ENCODE measurements around the gene HDAC4.

HDAC4 gene

DNA sequence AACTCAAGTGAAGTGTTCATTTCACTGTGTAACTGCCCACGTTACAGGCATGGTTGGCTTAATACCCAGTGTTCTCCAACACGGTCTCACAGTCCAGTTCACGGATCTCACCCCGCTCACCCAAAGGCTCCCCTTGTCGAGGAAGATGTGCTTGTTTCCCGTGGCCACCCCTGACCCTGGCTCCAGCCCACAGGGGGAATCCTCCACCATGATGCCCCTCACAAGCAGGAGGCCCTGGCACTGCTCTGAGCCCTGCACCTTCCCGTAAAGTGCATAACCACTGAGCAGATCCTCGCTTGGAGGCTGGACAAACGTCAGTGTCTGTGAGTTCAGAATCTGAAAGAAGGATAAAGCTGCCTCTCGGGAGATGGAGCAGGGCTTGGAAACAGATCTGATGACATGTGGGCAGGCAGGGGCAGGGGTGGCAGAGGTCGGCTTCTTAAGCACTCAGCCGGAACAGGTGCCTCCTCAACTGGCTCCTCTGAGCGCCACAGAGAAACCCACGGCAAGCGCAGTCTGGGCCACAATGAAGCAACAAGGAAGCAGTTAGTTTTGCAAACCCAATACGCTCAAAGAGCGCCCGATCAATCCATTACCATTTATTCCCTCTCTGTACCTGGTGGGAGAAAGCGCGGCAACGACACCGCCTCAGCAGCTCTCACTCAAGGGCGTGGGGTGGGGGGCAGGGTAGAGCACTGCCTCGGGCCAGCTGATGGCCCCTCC, 17.6 kb downstream of the HDAC4 start:
- DNase-seq = no peak

DNA sequence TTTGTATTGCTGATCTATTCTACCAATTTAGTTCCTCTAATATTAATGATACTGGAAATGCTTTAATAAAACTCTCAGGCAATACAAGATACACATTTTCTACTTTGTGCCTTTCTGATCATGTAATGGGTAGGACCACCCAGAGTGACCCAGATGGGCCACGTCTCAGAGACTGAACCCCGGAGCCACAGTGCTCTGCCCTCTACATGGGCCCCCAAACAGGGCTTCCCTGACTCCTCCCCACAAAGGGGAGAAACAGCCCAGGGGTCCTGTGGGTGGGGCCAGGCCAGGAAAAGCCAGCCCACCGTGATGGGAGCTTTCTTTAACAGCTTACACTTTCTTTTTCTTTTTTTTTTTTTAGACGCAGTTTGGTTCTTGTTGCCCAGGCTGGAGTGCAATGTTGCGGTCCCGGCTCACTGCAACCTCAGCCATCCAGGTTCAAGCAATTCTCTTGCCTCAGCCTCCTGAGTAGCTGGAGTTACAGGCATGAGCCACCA, 18.4 kb downstream of the HDAC4 start:
- DNase-seq = no peak

DNA sequence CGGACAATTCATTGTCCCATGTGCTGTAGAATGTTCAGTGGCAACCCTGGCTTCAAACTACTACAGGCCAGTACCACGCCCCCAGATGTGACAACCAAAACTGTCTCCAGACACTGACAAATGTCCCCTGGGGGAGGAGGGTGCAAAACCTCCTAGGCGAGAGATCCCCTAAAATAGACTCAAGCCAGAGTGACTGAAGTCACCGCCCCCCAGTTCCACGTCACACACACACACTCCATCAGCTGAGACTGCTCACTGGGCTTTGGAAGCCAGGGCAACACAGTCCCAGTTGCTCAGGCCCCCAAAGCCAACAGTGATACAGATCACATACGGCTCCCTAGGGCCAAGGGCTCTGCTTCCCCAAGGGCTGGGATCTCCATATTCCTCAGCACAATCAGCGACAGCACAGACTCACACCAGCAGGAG, 19.1 kb downstream of the HDAC4 start:
- DNase-seq = no peak

DNA sequence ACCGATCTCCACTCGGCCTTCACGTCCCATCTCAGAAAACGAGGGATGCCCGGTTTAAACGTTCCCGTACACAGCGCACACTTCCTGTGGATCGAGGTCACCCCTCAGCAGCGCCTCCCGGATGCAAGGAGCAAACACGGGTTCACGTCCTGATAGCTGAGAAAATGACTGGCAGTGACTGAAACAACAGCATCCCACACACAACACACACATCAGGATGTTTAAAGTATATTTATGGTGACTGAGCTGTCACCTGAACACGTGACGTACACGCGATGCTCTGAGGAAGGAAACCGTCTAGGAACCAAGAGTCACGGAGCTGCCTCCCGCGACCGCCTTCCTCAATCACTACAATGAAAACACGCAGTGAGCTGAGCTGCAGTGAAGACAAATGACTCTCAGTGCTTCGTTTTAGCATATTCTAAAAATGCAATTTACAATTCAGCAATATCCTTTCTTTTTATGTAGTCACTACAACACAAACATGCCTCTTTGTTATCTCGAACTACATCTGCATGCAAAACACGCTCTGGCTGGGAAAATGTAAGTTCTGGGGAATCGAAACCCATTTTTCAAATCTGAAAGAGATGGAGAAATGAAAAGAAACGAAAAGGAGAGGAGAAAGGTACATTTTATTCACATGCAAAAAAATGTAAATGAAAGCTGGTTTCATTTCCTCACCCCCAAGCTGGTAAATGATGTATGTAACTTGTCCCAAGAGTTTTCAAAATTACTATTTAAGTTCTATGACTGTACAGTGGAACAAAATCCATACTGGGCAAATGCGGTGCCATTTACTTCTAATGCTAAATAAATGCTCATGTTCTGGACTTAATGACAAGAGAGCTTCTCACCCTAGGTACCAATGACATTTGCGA, 19.8 kb downstream of the HDAC4 start:
- no peak for DNase-seq

GRCh38 chr2:239379641-239380170, 21.1 kb downstream of the HDAC4 start:
- no peak for DNase-seq

DNA sequence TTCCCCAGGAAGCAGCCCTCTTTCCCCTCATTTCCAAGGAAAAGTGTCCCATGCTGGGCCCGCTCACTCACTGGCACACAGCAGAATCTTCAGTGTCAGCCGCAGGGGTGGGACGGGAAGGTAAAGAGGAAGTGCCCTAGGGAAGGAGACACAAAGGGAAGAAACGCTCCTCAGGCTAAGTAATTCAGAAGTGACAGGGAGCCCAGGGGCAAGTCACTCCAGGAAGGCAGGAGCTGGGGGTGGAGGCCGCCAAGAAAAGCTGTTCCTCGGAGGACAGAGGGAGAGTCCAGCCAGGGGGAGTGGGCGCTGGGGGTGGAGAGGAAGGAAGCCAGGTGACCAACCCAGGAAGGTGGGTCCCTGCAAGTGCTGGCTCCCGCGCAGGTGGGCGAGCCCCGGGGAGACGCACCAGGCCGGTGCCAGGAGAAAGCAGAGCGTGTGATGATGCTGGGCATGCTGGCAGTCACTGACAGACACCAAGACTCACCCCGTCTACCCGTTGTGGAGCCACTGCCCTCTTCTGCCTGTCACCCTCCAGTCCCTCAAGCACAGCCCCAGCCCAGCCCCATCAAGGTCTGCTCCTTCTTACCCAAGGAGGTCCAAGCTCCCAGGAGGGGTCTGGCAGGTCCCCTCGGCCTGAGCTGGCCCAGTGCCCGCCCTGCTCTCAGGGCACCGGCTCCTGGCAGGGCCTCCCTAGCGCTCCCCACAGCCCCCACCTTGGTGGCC, 21.7 kb downstream of the HDAC4 start:
- DNase-seq = no peak

- DNase-seq = no peak
These were observed 22.6 kb downstream of the HDAC4 start for GRCh38 chr2:239378021-239378917.

DNA sequence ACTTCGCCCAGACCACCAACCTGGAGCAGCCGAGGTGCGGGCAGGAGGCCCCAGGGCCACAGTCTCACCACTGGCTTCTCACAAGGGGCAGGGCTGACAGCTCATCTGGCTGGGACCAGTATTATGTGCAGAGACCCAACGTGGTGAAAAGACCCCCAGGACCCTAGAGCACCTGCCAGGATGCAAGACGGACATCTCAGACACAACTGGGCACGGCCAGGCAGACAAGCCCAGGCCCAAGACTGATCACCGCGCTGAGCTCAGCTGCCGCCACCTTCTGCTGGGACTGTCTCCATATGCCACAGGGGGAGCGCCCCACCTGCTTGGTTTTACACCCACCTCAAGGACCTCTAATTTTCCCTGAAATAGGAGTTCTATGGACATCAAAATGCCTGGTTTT, 23.2 kb downstream of the HDAC4 start:
- DNase-seq = no peak

DNA sequence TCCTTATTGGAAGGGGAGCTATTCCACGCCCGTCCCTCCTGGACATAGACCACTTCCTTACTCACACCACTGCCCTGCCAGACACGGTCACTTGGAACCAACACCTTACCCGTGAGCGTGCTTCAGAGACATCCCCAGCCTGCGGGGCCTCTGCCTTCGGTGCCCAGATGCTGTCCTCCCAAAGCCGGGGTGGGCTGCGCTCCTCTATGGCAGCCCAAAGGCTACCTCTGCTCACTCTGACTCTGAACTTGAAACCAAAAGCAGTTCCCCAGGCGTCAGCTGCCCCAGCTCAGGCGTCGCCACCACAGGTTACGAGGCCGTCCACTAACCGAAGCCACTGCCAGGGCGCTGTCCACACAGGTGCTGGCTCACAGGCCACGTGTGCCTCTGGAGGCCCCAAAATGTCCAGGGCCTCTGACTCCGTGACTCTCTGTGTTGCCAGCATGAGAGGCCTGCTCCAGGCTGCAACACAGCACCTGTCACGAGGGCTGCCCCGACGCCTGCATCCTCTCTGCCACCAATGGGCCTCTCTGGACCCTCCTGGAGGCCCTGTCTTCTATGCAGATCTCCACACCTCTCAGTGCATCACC, 23.8 kb downstream of the HDAC4 start:
- DNase-seq = no peak

GRCh38 chr2:239376351-239376750, 24.5 kb downstream of the HDAC4 start:
- DNase-seq = no peak

DNA sequence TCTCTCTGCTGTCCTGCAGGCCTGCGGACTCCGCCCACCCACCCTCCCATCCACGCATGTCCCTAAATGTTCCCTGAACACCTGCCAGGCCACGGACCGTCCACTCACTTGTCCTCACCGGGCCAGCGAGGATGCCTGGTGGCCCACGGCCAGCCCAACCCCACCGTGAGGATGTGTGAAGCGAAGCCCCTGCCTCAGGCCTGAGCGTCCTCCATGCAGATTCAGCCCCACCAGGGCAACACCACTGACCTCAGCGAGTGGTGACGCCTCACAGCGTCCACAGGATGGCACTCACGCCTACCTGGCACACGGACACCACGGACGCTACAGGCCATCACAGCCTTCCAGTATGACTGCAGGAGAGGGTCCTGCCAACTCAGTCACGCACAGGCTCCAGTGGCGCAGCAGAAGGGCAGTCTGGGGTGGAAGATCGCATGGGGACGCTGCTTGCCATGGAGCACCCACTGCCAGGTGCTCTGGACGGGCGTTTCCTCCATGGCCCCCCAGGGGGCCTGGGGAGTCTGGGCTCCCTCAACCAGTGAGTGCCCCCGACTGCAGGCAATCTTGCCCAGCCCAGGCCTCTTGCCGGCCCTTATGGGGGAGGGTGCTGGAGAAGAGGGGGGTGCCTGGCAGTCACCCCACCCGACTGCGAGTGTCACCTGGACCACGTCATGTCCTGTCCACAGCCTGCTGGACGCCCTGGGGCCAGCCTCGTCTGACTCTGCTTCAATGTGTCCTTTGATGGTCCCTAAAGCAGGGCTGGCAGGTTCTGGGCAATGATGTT, 25.4 kb downstream of the HDAC4 start:
- no peak for DNase-seq

GRCh38 chr2:239374896-239375277, 25.9 kb downstream of the HDAC4 start:
- no peak for DNase-seq

GRCh38 chr2:239372835-239373234, 28.0 kb downstream of the HDAC4 start:
- DNase-seq = no peak

DNA sequence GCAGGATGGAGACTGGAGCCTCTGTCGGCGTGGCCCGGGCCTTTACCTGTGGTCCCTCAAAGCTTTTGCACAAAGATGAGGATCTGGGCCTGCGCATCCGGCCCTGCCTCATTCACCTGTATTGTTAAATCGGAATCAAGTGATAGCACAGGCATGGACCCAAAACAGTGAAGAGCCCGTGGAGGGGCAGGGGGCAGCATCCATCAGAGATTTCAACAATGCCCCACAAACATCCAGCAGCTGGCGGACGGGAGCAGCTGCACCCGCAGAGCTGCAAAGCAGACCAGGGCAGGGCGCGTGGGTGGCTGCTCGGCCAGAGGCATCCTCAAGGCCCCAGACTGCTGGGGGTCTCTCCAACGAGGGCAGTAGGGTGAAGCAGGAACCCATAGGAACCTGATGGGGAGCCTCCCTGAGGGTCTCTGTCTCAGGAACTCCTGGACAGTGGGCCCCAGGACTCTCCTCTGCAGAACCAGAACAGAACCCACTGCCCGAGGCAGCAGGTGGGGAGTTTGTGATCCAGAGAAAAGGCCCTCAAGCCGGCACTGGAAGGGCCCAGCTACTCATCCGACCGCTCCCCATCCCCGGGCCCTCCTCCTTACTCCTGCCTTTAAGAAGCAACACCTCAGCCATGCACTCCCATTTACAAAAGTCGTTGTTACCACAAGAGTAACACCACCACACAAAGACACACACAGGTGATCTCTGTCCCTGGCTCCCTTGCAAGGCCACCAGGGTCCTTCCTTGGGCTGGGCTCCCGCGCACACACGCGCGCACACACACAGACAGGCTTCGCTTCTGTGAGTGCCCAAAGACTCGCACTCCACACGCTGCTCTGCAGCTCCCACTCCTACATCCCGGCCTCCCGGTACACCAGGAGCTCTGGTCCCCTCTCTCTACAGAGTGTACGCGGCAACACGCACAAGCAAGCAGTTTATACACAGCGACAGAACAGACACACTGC, 28.8 kb downstream of the HDAC4 start:
- no peak for DNase-seq

DNA sequence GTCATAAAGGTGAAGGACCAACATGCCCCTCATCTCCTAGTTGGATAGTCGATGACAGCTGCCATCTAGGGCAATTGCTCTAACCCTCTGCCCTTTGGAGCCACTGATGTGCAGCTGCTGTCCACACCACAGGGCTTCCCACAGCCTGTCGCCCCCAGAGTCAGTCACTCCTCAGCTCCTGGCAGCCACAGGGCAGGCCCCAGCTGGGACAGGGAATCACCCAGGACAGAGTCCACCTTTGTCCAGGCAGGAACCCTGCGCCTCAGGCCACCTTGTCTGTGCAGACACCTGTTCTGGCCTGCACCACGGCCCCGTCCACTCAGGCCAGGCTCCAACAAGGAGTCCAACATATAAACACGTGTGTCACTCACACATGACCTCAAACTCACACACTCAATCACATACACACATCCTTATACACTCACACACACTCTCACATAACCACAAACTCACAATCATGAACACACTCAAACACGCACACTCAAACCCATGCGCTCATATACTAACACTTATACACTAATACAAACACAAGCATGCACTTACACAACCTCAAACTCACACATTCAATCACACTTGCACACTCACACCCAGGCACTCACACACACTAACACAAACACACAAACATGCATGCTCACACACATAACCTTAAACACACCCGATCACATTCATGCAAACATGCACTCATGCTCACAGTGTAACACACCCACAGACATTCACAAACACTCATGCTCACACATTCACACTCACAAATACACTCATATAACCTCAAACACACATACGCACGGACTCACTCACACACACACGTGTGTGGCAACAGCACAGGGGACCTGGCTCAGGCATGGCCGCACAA, 29.7 kb downstream of the HDAC4 start:
- no peak for DNase-seq

GRCh38 chr2:239370403-239370802, 30.4 kb downstream of the HDAC4 start:
- DNase-seq = no peak

DNA sequence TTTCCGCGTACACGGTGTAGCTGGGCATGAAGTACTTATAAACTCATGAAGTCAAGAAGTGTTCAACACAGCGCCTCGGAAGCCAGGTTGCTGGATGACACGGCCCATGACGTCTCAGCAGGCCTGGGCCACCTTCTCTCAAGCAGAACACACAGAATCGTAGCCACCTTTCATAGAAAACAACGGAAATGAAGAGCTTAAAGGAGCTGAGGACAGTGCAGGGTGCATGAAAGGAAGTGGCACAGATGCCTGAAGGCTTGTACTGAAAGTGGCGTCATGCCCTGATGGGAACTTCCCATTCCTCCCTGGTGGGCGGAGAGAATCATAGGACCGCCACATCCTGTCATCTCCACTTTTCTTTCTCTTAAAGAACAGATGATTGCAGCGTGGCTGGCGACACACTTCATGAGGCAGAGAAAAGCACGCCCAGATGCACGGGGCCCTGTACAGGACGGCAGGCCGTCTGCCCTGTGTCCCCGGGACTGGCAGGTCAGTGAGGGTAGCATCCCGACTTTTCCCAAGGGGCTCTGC, 31.1 kb downstream of the HDAC4 start:
- DNase-seq = peak; percentile 60

- no peak for DNase-seq
These were observed 31.8 kb downstream of the HDAC4 start for GRCh38 chr2:239368906-239369552.
